ENCODE results near the gene FBXO7. TPM values are rescaled to one million over a fixed set of nuclear protein-coding genes. Genes with fewer than 3 reads are reported as not detected.

FBXO7 gene
- total RNA-seq, 1 experiment from 2014 or later: 47.8 TPM

DNA sequence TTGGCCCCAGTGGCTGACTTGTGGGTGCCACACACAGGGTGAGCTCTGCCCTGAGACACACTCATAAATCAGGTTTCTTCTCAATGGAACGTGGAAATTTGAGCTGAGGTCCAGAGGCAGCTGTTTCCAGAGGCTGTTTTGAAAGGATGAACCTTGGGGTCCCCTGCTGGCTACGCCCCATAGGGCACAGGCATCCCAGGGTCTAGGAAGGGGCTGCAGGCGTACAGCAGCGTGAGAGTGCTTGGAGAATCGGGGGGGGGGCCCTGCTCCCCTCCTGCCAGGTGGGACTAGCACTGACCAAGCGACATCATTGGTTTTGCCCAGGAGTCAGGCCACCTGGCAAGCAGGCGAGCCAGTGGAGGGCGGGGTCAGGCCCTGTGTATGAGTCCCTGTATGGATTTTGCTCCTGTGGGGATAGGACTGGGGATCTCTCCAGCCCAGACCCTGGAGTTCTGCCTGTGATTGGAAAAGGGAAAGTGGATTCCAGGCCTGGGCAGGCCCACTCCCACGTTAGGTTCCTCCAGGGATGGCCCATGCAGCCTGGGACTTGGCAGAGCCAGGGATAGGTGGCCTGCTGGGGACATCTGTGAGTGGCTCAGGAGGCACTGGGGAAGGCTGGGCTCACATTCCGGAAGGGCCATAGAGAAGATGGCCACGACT lies 61.0 kb downstream of the FBXO7 start:
- peaks cover 0 to 2% of the 10 kb centered on the region in 2 experiments; a peak in 2 of 5 replicates for H3K9me3 Mint-ChIP-seq
- no CpG with 5 or more reads among the region's 11 CpGs for WGBS (ENCODE audit: extremely low coverage, insufficient read length, low lambda C conversion rate)

More for the DNA sequence above, 61.0 kb downstream of the FBXO7 start:
- Histone ChIP-seq H3K27ac (ENCODE audit: insufficient read length, low read depth, low read length) (no peak overlapping the region), H3K56ac (ENCODE audit: insufficient read length, low read depth, low read length) (no peak overlapping the region), H4K5ac (ENCODE audit: insufficient read length, low read depth, low read length) (no peak overlapping the region), H3K27me3 (ENCODE audit: insufficient read depth, low read length) (no peaks in the 10 kb centered on the region; the same call in 1 of the 2 replicates), H2BK120ac (ENCODE audit: low read depth, low read length, poor library complexity, severe bottlenecking) (no peak overlapping the region), H2BK20ac (ENCODE audit: low read depth, low read length, poor library complexity, severe bottlenecking) (no peak overlapping the region), H4K20me1 (ENCODE audit: control insufficient read depth, insufficient read depth, insufficient read length) (no peaks in the 10 kb centered on the region), H2AK5ac (ENCODE audit: insufficient read length, low read length) (no peak overlapping the region), H3K9me3 (ENCODE audit: control insufficient read depth, low read depth, low read length) (no peaks in the 10 kb centered on the region), H3K18ac (ENCODE audit: insufficient read length, low read depth, low read length) (no peak overlapping the region), H4K8ac (replicated peaks; ENCODE audit: insufficient read length, low read depth, low read length) (no peak overlapping the region), H3K4me2 (ENCODE audit: insufficient read depth, insufficient read length, low read length) (no peak overlapping the region), H3K14ac (ENCODE audit: insufficient read depth, low read length) (no peak overlapping the region), H3K79me2 (ENCODE audit: insufficient read depth, low read length) (no peaks in the 10 kb centered on the region), H3K79me1 (ENCODE audit: insufficient read depth, low read depth, low read length, poor library complexity, severe bottlenecking) (no peaks in the 10 kb centered on the region), H2BK5ac (ENCODE audit: insufficient read length, low read length) (no peak overlapping the region), H2BK15ac (ENCODE audit: low read depth, low read length) (no peak overlapping the region), H2BK12ac (ENCODE audit: insufficient read length, low read depth, low read length) (no peak overlapping the region), H3K23ac (ENCODE audit: insufficient read length, low read depth, low read length) (no peak overlapping the region), H3K23me2 (ENCODE audit: insufficient read length, low read depth, low read length, poor library complexity, severe bottlenecking) (peaks cover 3% of the 10 kb centered on the region), H2AFZ (ENCODE audit: low read length) (no peak overlapping the region), H3K4ac (ENCODE audit: low read depth, low read length) (no peak overlapping the region), H4K91ac (ENCODE audit: insufficient read length, low read depth, low read length) (no peak overlapping the region), H3K4me1 (ENCODE audit: insufficient read depth, low read length) (no peaks in the 10 kb centered on the region), H3K9ac (ENCODE audit: extremely low read depth, insufficient read length, low read length) (no peak overlapping the region), H3T11ph (ENCODE audit: low read length) (no peak overlapping the region)
- peaks cover 0 to 22% (median 15%) of the 10 kb centered on the region in 3 experiments; a peak in 5 of 7 replicates for H3K36me3 Mint-ChIP-seq (ENCODE audit: insufficient read depth in 1 of 3, low read depth in 3 of 3)
- no peak for DNase-seq
- no peaks in the 10 kb centered on the region; the same call in 1 of the 2 replicates for H3K27me3 Mint-ChIP-seq (ENCODE audit: low read depth)
- no peak overlapping the region; a peak in 1 of 7 replicates for H3K27ac Mint-ChIP-seq
- TF ChIP-seq, protein P1, sequence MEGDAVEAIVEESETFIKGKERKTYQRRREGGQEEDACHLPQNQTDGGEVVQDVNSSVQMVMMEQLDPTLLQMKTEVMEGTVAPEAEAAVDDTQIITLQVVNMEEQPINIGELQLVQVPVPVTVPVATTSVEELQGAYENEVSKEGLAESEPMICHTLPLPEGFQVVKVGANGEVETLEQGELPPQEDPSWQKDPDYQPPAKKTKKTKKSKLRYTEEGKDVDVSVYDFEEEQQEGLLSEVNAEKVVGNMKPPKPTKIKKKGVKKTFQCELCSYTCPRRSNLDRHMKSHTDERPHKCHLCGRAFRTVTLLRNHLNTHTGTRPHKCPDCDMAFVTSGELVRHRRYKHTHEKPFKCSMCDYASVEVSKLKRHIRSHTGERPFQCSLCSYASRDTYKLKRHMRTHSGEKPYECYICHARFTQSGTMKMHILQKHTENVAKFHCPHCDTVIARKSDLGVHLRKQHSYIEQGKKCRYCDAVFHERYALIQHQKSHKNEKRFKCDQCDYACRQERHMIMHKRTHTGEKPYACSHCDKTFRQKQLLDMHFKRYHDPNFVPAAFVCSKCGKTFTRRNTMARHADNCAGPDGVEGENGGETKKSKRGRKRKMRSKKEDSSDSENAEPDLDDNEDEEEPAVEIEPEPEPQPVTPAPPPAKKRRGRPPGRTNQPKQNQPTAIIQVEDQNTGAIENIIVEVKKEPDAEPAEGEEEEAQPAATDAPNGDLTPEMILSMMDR (conservative IDR thresholded peaks at IDR 0.05): no peak
- no peak overlapping the region for H3K4me3 Mint-ChIP-seq
- peaks cover 5 to 7% of the 10 kb centered on the region in 2 experiments; a peak in 3 of 4 replicates for H3K4me1 Mint-ChIP-seq

Measured in H9 (cell line).